ENCODE measurements around the gene POC1B. TPM values are rescaled to one million over a fixed set of nuclear protein-coding genes. Genes with fewer than 3 reads are reported as not detected.

Gene POC1B
- total RNA-seq, 1 experiment from 2014 or later = 25.0 TPM

- no peak for TF ChIP-seq CTCF (conservative IDR thresholded peaks at IDR 0.05; ENCODE audit: low read depth, low read length)
- TF ChIP-seq EZH2 (IDR thresholded peaks at IDR 0.05; ENCODE audit: low read length, unreplicated experiment) = no peak
- no peak for TF ChIP-seq EZH2phosphoT487 (IDR thresholded peaks at IDR 0.05; ENCODE audit: borderline replicate concordance, low read length)
- Histone ChIP-seq H3K27ac (ENCODE audit: low read length) (no peak overlapping the region), H3K4me2 (ENCODE audit: low read length) (no peak overlapping the region), H3F3A (ENCODE audit: low read length, unreplicated experiment) (no peaks in the 10 kb centered on the region), H3K4me3 (ENCODE audit: low read length) (no peak overlapping the region), H2AFZ (ENCODE audit: low read length) (no peak overlapping the region), H3K9me3 (ENCODE audit: low read length) (no peaks in the 10 kb centered on the region), H3K4me1 (ENCODE audit: insufficient read depth, low read length) (no peaks in the 10 kb centered on the region), H3K79me2 (ENCODE audit: low read length) (no peaks in the 10 kb centered on the region), H3K9ac (ENCODE audit: low read length) (no peak overlapping the region), H3K9me2 (replicated peaks; ENCODE audit: low read length) (no peaks in the 10 kb centered on the region), H3K36me3 (ENCODE audit: low read depth, low read length) (no peaks in the 10 kb centered on the region), H4K20me1 (ENCODE audit: low read length) (no peaks in the 10 kb centered on the region), H3K27me3 (ENCODE audit: low read length) (no peaks in the 10 kb centered on the region)
- POLR2A ChIA-PET (ENCODE audit: unreplicated experiment) = no interaction called here
- CTCF ChIA-PET = no interaction called here
- no peak for DNase-seq
- BruUV-seq (replicated peaks) = no TSS peak
- intact Hi-C loops (cut with micrococcal nuclease) = no loop called here
- no peak for ATAC-seq
Measured at GRCh38 chr12:89568484-89568883, 42.6 kb upstream of the POC1B start.

- CTCF ChIA-PET = no interaction called here
- Histone ChIP-seq H4K20me1 (ENCODE audit: low read length) (no peaks in the 10 kb centered on the region), H3K4me2 (ENCODE audit: low read length) (no peak overlapping the region), H3K79me2 (ENCODE audit: low read length) (no peaks in the 10 kb centered on the region), H3K9me3 (ENCODE audit: low read length) (no peaks in the 10 kb centered on the region), H3K27ac (ENCODE audit: low read length) (no peak overlapping the region), H3K27me3 (ENCODE audit: low read length) (no peaks in the 10 kb centered on the region), H2AFZ (ENCODE audit: low read length) (no peak overlapping the region), H3F3A (ENCODE audit: low read length, unreplicated experiment) (no peaks in the 10 kb centered on the region), H3K9ac (ENCODE audit: low read length) (no peak overlapping the region), H3K4me3 (ENCODE audit: low read length) (no peak overlapping the region), H3K36me3 (ENCODE audit: low read depth, low read length) (no peaks in the 10 kb centered on the region), H3K4me1 (ENCODE audit: insufficient read depth, low read length) (no peaks in the 10 kb centered on the region), H3K9me2 (replicated peaks; ENCODE audit: low read length) (no peaks in the 10 kb centered on the region)
- BruUV-seq (replicated peaks) = no TSS peak
- TF ChIP-seq EZH2 (IDR thresholded peaks at IDR 0.05; ENCODE audit: low read length, unreplicated experiment) = no peak
- POLR2A ChIA-PET (ENCODE audit: unreplicated experiment) = no interaction called here
- ATAC-seq (no peak), DNase-seq (no peak)
- intact Hi-C loops (cut with micrococcal nuclease) = no loop called here
Measured at GRCh38 chr12:89567691-89568239, 41.9 kb upstream of the POC1B start.

DNA sequence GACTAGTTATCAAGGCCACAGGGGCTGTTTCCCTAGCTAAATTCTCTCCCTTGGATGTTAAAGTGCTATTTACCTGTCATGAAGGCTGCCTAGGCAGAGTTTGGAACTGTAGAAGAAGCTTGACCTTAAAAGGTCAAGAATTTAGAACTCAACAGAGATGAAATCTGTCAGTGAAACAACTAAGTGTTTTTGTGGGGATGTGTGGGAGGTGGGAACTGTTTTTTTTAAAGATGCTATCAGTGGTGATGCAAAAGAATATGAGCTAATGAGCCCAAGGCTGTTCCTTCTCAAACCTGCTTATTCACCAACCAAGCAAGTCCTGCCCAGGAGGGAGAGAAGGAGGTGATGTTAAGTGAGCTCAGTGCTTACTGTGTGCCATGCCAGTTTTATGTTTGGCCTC lies 40.8 kb upstream of the POC1B start:
- H4K20me1 ChIP-seq (ENCODE audit: low read length) = no peaks in the 10 kb centered on the region
- H3K4me1 ChIP-seq (ENCODE audit: insufficient read depth, low read length) = no peaks in the 10 kb centered on the region
- TF ChIP-seq EZH2phosphoT487 (IDR thresholded peaks at IDR 0.05; ENCODE audit: borderline replicate concordance, low read length) (no peak), EZH2 (IDR thresholded peaks at IDR 0.05; ENCODE audit: low read length, unreplicated experiment) (no peak), CTCF (conservative IDR thresholded peaks at IDR 0.05; ENCODE audit: low read depth, low read length) (no peak)
- no peak overlapping the region for H3K9ac ChIP-seq (ENCODE audit: low read length)
- H3K4me3 ChIP-seq (ENCODE audit: low read length) = no peak overlapping the region
- DNase-seq (no peak), ATAC-seq (no peak)
- H3K79me2 ChIP-seq (ENCODE audit: low read length) = no peaks in the 10 kb centered on the region
- H3K9me3 ChIP-seq (ENCODE audit: low read length) = no peaks in the 10 kb centered on the region
- intact Hi-C loops (cut with micrococcal nuclease) = no loop called here
- H3K4me2 ChIP-seq (ENCODE audit: low read length) = no peak overlapping the region
- POLR2A ChIA-PET (ENCODE audit: unreplicated experiment) = no interaction called here
- H3K27me3 ChIP-seq (ENCODE audit: low read length) = no peaks in the 10 kb centered on the region
- no peak overlapping the region for H2AFZ ChIP-seq (ENCODE audit: low read length)
- H3K36me3 ChIP-seq (ENCODE audit: low read depth, low read length) = no peaks in the 10 kb centered on the region
- no peaks in the 10 kb centered on the region for H3K9me2 ChIP-seq (replicated peaks; ENCODE audit: low read length)
- CTCF ChIA-PET = no interaction called here
- H3F3A ChIP-seq (ENCODE audit: low read length, unreplicated experiment) = no peaks in the 10 kb centered on the region
- no peak overlapping the region for H3K27ac ChIP-seq (ENCODE audit: low read length)
- BruUV-seq (replicated peaks) = no TSS peak

Data from PC-3 (cell line).